Measurements from ENCODE around the gene HECTD4.
A peak's percentile ranks its signal among the peaks of the same experiment; 100 is the strongest.

The HECTD4 gene

GRCh38 chr12:112322441-112322840, 59.8 kb downstream of the HECTD4 start:
- no peak for DNase-seq (ENCODE audit: low read depth in 2 of 2)
- no peak for TF ChIP-seq CTCF (IDR thresholded peaks at IDR 0.05; ENCODE audit: low read depth, low read length)
- no peak overlapping the region for H3K4me3 ChIP-seq (replicated peaks in 1 of 2; ENCODE audit: low read depth in 2 of 2, low read length in 2 of 2)

GRCh38 chr12:112321245-112321644, 61.0 kb downstream of the HECTD4 start:
- H3K4me3 ChIP-seq (replicated peaks in 1 of 2; ENCODE audit: low read depth in 2 of 2, low read length in 2 of 2) = no peak overlapping the region
- TF ChIP-seq CTCF (IDR thresholded peaks at IDR 0.05; ENCODE audit: low read depth, low read length) = no peak
- no peak for DNase-seq (ENCODE audit: low read depth in 2 of 2)

- H3K4me3 ChIP-seq (replicated peaks in 1 of 2; ENCODE audit: low read depth in 2 of 2, low read length in 2 of 2) = no peak overlapping the region
- no peak for DNase-seq (ENCODE audit: low read depth in 2 of 2)
- no peak for TF ChIP-seq CTCF (IDR thresholded peaks at IDR 0.05; ENCODE audit: low read depth, low read length)
These were observed 62.8 kb downstream of the HECTD4 start for GRCh38 chr12:112319395-112319794.

- TF ChIP-seq CTCF (IDR thresholded peaks at IDR 0.05; ENCODE audit: low read depth, low read length) = no peak
- no peak overlapping the region for H3K4me3 ChIP-seq (replicated peaks in 1 of 2; ENCODE audit: low read depth in 2 of 2, low read length in 2 of 2)
- DNase-seq (ENCODE audit: low read depth in 2 of 2) = no peak
These were observed 64.8 kb downstream of the HECTD4 start for GRCh38 chr12:112317481-112317880.

GRCh38 chr12:112314981-112315380, 67.2 kb downstream of the HECTD4 start:
- H3K4me3 ChIP-seq (replicated peaks in 1 of 2; ENCODE audit: low read depth in 2 of 2, low read length in 2 of 2) = no peak overlapping the region
- no peak for TF ChIP-seq CTCF (IDR thresholded peaks at IDR 0.05; ENCODE audit: low read depth, low read length)
- DNase-seq (ENCODE audit: low read depth in 2 of 2) = no peak

- DNase-seq (ENCODE audit: low read depth in 2 of 2) = peak in 1 of 2 donors; percentile 36
- no peak overlapping the region for H3K4me3 ChIP-seq (replicated peaks in 1 of 2; ENCODE audit: low read depth in 2 of 2, low read length in 2 of 2)
- TF ChIP-seq CTCF (IDR thresholded peaks at IDR 0.05; ENCODE audit: low read depth, low read length) = no peak
These were observed 72.4 kb downstream of the HECTD4 start for GRCh38 chr12:112309797-112310196.

- TF ChIP-seq CTCF (IDR thresholded peaks at IDR 0.05; ENCODE audit: low read depth, low read length) = no peak
- H3K4me3 ChIP-seq (replicated peaks in 1 of 2; ENCODE audit: low read depth in 2 of 2, low read length in 2 of 2) = no peak overlapping the region
- DNase-seq (ENCODE audit: low read depth in 2 of 2) = peak in 1 of 2 donors; percentile 27
These were observed 73.6 kb downstream of the HECTD4 start for GRCh38 chr12:112308652-112309051.
